A673 (cell line): ENCODE results near the gene CRYAA.

Experiments used
- EZH2 ChIP-seq: fragments of 200-600 bp; sonication (generic); IDR thresholded peaks from 2 replicates; pipeline ENCODE4 v1.6.1; 2017; ENCODE audit warnings: borderline replicate concordance, low read depth, mild to moderate bottlenecking, mixed read lengths, antibody characterized with exemption, low read length; ENCODE audit not compliant: poor library complexity, severe bottlenecking
- TF ChIP-seq, protein P1 (sequence below): fragments of 300-800, 200-600 bp; sonication (generic); conservative IDR thresholded peaks from 2 replicates; pipeline ENCODE4 v1.5.1; 2017; ENCODE audit warnings: low read depth, mild to moderate bottlenecking, antibody characterized with exemption, low read length, moderate library complexity, mixed read lengths

DNA sequence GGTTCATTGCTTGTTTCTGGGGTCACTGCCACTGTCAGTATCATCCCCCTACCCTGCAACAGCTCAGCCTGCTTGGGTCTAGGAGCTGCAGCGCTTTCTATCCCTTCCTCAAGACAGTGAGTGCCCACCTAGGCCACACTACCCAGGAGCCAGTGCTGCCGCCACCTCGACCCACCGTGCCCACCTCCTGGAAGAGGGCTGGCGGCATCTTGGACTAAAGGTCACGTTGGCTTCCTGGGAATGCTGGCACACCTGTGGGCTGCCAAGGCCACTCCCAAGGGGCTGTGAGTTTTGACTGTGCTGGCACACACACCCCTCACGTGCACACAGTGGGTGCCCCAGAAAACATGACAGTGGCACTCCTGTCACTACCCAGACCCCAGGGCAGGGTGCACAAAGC is 22.1 kb downstream of the CRYAA start:
- TF ChIP-seq EZH2: no peak
- TF ChIP-seq, protein P1, sequence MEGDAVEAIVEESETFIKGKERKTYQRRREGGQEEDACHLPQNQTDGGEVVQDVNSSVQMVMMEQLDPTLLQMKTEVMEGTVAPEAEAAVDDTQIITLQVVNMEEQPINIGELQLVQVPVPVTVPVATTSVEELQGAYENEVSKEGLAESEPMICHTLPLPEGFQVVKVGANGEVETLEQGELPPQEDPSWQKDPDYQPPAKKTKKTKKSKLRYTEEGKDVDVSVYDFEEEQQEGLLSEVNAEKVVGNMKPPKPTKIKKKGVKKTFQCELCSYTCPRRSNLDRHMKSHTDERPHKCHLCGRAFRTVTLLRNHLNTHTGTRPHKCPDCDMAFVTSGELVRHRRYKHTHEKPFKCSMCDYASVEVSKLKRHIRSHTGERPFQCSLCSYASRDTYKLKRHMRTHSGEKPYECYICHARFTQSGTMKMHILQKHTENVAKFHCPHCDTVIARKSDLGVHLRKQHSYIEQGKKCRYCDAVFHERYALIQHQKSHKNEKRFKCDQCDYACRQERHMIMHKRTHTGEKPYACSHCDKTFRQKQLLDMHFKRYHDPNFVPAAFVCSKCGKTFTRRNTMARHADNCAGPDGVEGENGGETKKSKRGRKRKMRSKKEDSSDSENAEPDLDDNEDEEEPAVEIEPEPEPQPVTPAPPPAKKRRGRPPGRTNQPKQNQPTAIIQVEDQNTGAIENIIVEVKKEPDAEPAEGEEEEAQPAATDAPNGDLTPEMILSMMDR: no peak
